Heart left ventricle (tissue), 13 donors: Measurements from ENCODE around the gene TEX26.

Experiments
- CTCF ChIP-seq, 12 donors: fragments of 200-600 bp; sonication (generic) in 4 of 12; IDR thresholded peaks; one replicate each; pipeline versions ENCODE4 v1.5.0 to v1.8.0; 2018 to 2022; ENCODE audit warnings: antibody characterized with exemption in 12 of 12, mild to moderate bottlenecking in 5 of 12
- POLR2A ChIP-seq, 2 donors: fragments of 450-650 bp; IDR thresholded peaks; one replicate each; pipeline ENCODE4 v1.6.1; 2017; ENCODE audit warnings: antibody characterized with exemption in 2 of 2, mild to moderate bottlenecking in 2 of 2, moderate library complexity in 2 of 2
- donor health status: ischemic (EF 13 %, LVEDD 7.1; RV severe dilation, severe dysfunction).
- donor health status: DM: no; HTN: yes; CAD: no.
- donor health status: DM: no; HTN: no; CAD: no.
- donor health status: ischemic (EF 25% LVEDD 6.9; RV normal size, moderate dysfunction).
- donor health status: ischemic (EF 25% LVEDD 5.7; RV mildly dilated, moderate dysfunction).
- donor health status: ischemic (EF 35%, LVEDD 5.7; RV mildly dilated, moderate dysfunction).
- donor health status: nonischemic (EF 11% LVEDD 7.7; RV severe dilation, severe dysfunction).
- donor health status: DM: yes; HTN: yes; CAD: no.
- donor health status: PGD.
- donor health status: ischemic (EF 29% LVEDD 5.4; RV normal size, mild dysfunction).
- donor health status: nonischemic (EF 23%, LVEDD 6.1; RV moderate dilation, normal function).

GRCh38 chr13:31014456-31014855, 82.0 kb downstream of the TEX26 start:
- no peak for TF ChIP-seq CTCF (IDR thresholded peaks at IDR 0.05)
- no peak for TF ChIP-seq POLR2A (IDR thresholded peaks at IDR 0.05)
